Calu3 (cell line): ENCODE data around the gene ATP6V1G2. TPM values are rescaled to one million over a fixed set of nuclear protein-coding genes. Genes with fewer than 3 reads are reported as not detected.

Experiments
- BruUV-seq: library from RNA; stranded (reverse); fragments of 400-500 nt; replicated peaks from 2 replicates; lab custom pipeline; 2021; lab: Mats Ljungman, UMichigan
- CTCF ChIA-PET: fragments of 300-600 bp; sonication (Branson Sonifier 250); formaldehyde crosslinking; loops from one replicate; lab custom pipeline; 2022; ENCODE audit warnings: antibody characterized with exemption; lab: Charles Lee
- DNase-seq: peaks from one replicate; pipeline ENCODE4 v3.0.0; 2022
- H3K27ac Mint-ChIP-seq: one replicate; pipeline ENCODE4 v1.8.0; 2022; ENCODE audit warnings: mixed read lengths; ENCODE audit not compliant: unreplicated experiment
- H3K27me3 Mint-ChIP-seq: one replicate; pipeline ENCODE4 v1.8.0; 2022; ENCODE audit warnings: mixed read lengths; ENCODE audit not compliant: unreplicated experiment
- H3K36me3 Mint-ChIP-seq: one replicate; pipeline ENCODE4 v1.8.0; 2022; ENCODE audit warnings: mild to moderate bottlenecking, moderate library complexity, mixed read lengths; ENCODE audit not compliant: insufficient read depth, unreplicated experiment
- H3K4me1 Mint-ChIP-seq: one replicate; pipeline ENCODE4 v1.8.0; 2022; ENCODE audit warnings: mild to moderate bottlenecking, low read depth, mixed read lengths; ENCODE audit not compliant: unreplicated experiment
- H3K4me3 Mint-ChIP-seq: one replicate; pipeline ENCODE4 v1.8.0; 2022; ENCODE audit warnings: mild to moderate bottlenecking, low read depth, moderate library complexity, mixed read lengths; ENCODE audit not compliant: unreplicated experiment
- H3K9me3 Mint-ChIP-seq: one replicate; pipeline ENCODE4 v1.8.0; 2022; ENCODE audit warnings: low read depth, mixed read lengths; ENCODE audit not compliant: unreplicated experiment
- CTCF ChIP-seq: fragments of 200-600 bp; IDR thresholded peaks from one replicate; pipeline ENCODE4 v1.8.0; 2022; ENCODE audit warnings: antibody characterized with exemption; ENCODE audit not compliant: unreplicated experiment
- intact Hi-C: fragments of 100-400 bp; cut with micrococcal nuclease; formaldehyde crosslinking; loops from one replicate; pipeline ENCODE4 v1.10.0; 2022; ENCODE audit not compliant: unreplicated experiment
- total RNA-seq: library from RNA; stranded (reverse); gene quantifications from 2 replicates; pipeline ENCODE4 v1.2.3, GENCODE V29; 2022

The ATP6V1G2 gene
- total RNA-seq, 1 experiment from 2014 or later: 1.0 TPM

DNA sequence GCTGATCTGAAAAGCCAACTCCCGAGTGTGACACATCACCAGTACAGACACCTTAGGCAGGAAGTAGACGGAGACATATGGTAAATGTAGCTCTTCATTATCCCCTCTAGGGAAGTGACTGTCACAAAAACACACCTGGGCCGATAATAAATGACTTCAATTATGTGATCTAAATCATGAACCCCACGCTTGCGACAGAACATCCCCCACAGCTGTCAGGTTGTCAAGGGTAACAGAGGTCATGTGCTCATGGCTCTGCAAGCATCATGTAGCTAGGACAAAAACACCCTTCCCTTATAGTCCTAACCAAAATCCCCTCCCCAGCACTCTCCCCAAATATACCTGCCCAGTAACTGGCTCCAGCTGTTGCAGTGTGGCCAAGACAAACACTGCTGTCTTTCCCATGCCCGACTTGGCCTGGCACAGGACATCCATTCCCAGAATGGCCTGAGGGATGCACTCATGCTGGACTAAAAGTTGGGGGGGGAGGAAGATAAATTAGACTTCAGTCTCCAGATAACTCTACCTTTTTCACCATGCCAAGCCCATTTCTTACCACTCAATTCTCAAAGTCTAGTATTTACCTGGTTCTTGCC, 7.5 kb downstream of the ATP6V1G2 start:
- DNase-seq: no peak
- intact Hi-C loops: no loop called here
- CTCF ChIA-PET: interaction anchor here (1.5 kb wide), 1 partner anchor 44 kb away, joined by 4 read pairs; no protein-coding TSS in a partner anchor
- peaks cover 90% of the 10 kb centered on the region for H3K36me3 Mint-ChIP-seq
- no TSS peak for BruUV-seq
- H3K9me3 Mint-ChIP-seq: no peaks in the 10 kb centered on the region
- H3K27me3 Mint-ChIP-seq: no peaks in the 10 kb centered on the region
- peak overlapping the region; percentile 70 for H3K4me3 Mint-ChIP-seq
- H3K4me1 Mint-ChIP-seq: peaks cover 41% of the 10 kb centered on the region
- H3K27ac Mint-ChIP-seq: peak overlapping the region; percentile 88
- TF ChIP-seq CTCF: no peak

GRCh38 chr6:31535538-31536324, 10.7 kb downstream of the ATP6V1G2 start:
- BruUV-seq: no TSS peak
- TF ChIP-seq CTCF: no peak
- no peak overlapping the region for H3K4me3 Mint-ChIP-seq
- no peaks in the 10 kb centered on the region for H3K9me3 Mint-ChIP-seq
- H3K27ac Mint-ChIP-seq: peak overlapping the region; percentile 48
- H3K27me3 Mint-ChIP-seq: no peaks in the 10 kb centered on the region
- CTCF ChIA-PET: interaction anchor here (0.6 to 1.2 kb wide), 2 partner anchors 11 to 375 kb away, joined by 3 to 4 read pairs; no protein-coding TSS in a partner anchor
- intact Hi-C loops: no loop called here
- H3K4me1 Mint-ChIP-seq: peaks cover 49% of the 10 kb centered on the region
- DNase-seq: no peak
- H3K36me3 Mint-ChIP-seq: peaks cover 100% of the 10 kb centered on the region

GRCh38 chr6:31534521-31535040, 11.8 kb downstream of the ATP6V1G2 start:
- BruUV-seq: no TSS peak
- TF ChIP-seq CTCF: no peak
- H3K27ac Mint-ChIP-seq: peak overlapping the region; percentile 48
- H3K9me3 Mint-ChIP-seq: no peaks in the 10 kb centered on the region
- intact Hi-C loops: no loop called here
- CTCF ChIA-PET: no interaction called here
- no peak overlapping the region for H3K4me3 Mint-ChIP-seq
- no peaks in the 10 kb centered on the region for H3K27me3 Mint-ChIP-seq
- peaks cover 100% of the 10 kb centered on the region for H3K36me3 Mint-ChIP-seq
- H3K4me1 Mint-ChIP-seq: peaks cover 49% of the 10 kb centered on the region
- DNase-seq: no peak

- Mint-ChIP-seq H3K9me3 (no peaks in the 10 kb centered on the region), H3K4me1 (peaks cover 47% of the 10 kb centered on the region), H3K27me3 (no peaks in the 10 kb centered on the region), H3K4me3 (no peak overlapping the region), H3K27ac (no peak overlapping the region), H3K36me3 (peaks cover 100% of the 10 kb centered on the region)
- intact Hi-C loops: no loop called here
- TF ChIP-seq CTCF: no peak
- BruUV-seq: TSS peak; percentile 1
- CTCF ChIA-PET: interaction anchor here (0.8 kb wide), 1 partner anchor 375 kb away, joined by 3 read pairs; no protein-coding TSS in a partner anchor
- no peak for DNase-seq
Measured at GRCh38 chr6:31534011-31534410, 12.4 kb downstream of the ATP6V1G2 start.
